Cerebellar nuclear complex (tissue), 1 donor: ENCODE measurements around the gene CDKN3.
"Not testable (repeated sequence)": the region's sequence is repeated elsewhere in the genome, so short reads cannot be mapped to it uniquely, and the experiment has no call there.

ENCODE experiments used
- DNase-seq, 2 experiments: peaks; one replicate each; lab custom pipeline; 2025; lab: John Stamatoyannopoulos, UW

Gene CDKN3

DNA sequence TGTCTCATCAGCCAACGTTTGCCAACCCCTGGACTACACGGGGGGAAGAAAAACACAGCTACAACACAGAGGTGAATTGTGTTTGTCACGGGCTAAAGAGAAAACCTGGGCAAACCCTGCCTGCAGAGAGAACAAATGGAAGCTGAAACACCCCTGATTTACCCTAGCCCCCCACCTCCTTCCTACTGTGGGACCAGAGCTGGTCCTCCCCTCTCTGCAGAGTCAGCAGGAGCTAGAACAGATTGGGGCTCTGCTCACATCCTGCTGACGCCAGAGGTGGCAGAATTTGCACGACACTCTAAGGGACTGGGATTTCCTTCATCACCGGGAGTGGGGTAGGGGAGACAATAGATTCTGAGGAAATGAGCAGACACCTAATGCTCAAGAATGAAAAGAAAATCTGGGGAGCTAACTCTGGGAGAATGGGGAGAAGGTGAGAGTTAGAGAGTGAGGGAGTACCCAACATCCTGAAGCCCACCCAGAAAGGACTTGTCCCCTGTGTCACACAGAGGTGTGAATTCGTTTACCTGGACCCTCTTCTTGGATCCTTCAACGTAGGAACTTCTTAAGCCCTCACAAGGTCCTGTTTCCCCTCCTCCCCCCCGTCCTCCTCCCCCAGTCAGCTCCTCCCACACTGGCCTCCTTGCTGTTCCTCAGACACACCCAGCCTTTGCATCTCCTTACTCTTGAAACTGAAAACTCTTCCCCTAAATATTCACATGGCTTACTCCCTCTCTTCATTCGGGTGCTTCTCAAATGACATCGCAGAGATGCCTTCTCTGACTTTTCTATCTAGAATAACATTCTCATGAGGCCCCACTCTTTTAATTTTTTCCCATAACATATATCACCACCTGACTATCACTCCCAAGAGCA lies 26.2 kb upstream of the CDKN3 start:
- DNase-seq, result no peak

DNA sequence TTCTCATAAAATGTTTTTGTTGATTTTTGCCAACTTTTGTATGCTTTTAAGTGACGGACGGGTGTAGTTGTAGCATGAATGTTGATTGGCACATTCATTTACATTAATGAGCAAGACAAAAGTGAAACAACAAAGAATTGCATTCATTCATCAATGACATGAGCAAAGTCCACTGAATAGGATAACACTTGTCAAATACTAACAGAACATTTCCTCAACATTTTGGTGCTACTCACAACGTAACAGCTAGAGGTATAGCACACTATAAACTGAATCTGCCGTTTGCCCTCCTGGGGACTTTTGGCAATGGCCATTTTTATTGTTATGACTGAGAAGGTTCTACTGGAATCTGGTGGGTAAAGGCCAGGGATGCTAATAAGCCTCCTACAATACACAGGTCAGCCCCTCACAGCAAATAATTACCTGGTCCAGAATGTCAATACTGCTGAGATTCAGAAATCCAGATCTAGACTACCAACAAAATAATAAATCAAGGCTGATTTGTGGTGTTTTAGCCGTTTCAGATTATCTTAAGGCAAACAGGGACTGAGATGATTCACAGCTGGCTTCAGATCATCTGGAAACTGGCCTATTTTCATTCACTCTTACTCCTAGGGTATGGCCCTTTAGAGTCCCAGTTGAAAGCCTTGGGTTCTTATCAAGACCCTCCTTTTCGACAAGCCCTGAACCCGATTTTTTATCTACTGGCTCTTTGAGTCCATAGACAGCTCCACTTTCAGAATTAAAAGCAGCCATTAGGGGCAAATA lies 22.5 kb upstream of the CDKN3 start:
- DNase-seq, result no peak

DNA sequence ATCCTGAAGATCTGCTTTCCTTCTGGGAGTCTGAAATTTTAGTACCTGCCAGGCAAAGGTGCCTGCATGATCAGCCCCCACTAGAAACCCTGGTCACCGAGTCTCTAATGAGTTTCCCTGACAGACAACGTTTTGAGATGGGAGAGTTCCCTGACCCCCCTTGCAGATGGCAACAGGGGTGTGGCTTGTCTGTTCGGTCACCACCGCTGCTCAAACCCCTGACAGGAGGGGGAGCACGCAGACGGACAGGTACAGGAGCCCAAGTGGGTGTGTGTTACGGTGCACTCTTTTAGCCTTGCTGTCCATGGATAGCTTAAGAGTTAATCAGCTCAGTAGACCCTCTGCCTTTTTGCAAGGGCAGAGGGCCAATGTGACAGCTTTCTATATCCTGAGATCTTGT lies 19.3 kb upstream of the CDKN3 start:
- DNase-seq, result no peak

DNA sequence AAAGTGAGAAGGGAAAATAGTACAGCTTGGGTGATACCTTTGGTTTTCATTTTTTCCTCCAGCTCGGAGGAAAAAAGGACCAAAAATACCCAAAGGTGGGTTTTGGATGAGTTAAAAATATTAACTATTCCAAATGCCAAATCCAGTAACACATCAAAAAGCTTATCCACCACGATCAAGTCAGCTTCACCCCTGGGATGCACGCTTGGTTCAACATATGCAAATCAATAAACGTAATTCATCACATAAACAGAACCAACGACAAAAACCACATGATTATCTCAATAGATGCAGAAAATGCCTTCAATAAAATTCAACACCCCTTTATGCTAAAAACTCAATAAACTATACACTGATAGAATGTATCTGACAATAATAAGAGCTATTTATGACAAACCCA lies 17.9 kb upstream of the CDKN3 start:
- DNase-seq, result not testable (repeated sequence)

DNA sequence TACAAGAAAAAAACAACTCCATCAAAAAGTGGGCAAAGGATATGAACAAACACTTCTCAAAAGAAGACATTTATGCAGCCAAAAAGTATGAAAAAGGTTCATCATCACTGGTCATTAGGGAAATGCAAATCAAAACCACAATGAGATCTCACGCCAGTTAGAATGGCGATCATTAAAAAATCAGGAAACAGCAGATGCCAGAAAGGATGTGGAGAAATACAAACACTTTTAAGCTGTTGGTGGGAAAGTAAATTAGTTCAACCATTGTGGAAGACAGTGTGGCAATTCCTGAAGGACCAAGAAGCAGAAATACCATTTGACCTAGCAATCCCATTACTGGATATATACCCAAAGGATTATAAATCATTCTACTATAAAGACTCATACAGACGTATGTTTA lies 16.2 kb upstream of the CDKN3 start:
- DNase-seq, result not testable (repeated sequence)

DNA sequence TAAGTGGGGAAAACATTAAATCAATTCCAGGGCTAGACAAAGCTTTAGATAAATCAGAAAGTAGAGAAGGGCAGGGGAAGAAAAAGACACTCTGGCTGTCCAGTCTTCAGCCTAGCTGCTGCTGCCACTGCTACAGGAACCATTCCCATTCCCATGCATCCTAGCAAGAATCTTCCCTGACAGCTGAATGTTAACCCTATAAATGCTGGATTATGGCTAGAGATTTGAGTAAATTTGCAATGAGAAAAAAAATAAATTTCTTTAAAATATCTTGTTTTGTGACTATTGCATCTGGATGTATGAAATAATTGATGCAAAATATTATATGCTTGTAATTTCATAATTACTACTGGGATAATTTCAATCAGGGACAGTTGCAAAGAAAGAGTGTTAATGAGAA lies 15.0 kb upstream of the CDKN3 start:
- DNase-seq, result no peak

DNA sequence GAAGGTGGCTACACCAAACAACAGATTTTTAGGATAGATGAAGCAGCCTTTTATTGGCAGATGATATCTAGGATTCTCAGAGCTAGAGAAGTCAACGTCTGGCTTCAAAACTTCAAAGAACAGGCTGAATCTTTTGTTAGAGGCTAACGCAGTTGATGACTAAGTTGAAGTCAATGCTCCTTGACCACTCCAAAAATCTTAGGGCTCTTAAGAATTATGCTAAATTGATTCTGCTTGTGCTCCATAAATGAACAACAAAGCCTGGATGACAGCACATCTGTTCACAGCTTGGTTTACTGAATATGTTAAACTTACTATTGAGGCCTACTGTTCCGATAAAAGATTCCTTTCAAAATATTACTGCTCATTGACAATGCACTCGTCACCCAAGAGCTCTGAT lies 13.0 kb upstream of the CDKN3 start:
- DNase-seq, result no peak

DNA sequence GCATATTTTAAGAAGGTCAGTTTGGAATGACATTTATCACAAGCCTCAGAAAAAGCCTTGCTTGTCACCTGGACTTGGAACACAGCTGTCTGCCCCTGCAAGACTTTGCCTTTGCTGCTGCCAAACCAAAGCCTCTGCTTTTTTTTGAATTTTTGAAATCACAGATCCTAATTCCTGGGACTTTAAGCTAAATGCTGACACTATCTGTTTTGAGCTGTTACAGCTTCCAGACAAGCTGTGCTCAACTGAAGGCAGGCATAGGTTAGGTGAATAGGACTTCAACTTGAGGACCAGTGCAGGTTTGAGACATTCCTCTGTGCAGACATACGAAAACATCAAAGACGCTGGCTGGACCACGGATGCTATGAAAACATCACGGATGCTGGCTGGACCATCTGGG lies 11.3 kb upstream of the CDKN3 start:
- DNase-seq, result no peak

DNA sequence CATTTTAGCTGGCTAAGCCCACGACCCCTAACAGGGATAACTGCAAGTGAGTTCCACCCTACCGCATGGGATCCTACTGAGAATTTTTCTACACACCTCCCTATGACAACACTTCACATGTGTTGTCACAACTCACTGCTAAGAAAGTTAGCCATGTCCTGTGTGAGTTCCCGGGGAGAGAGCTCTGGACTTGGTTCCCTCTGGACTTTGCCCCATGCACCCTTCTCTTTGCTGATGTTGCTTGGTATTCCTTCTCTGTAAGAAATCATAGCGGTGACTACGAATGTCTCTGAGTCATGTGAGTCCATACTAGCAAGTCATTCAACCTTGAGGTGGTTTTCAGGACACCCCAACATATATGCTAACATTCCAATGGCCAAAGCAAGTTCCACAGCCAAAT lies 9.5 kb upstream of the CDKN3 start:
- no peak for DNase-seq

DNA sequence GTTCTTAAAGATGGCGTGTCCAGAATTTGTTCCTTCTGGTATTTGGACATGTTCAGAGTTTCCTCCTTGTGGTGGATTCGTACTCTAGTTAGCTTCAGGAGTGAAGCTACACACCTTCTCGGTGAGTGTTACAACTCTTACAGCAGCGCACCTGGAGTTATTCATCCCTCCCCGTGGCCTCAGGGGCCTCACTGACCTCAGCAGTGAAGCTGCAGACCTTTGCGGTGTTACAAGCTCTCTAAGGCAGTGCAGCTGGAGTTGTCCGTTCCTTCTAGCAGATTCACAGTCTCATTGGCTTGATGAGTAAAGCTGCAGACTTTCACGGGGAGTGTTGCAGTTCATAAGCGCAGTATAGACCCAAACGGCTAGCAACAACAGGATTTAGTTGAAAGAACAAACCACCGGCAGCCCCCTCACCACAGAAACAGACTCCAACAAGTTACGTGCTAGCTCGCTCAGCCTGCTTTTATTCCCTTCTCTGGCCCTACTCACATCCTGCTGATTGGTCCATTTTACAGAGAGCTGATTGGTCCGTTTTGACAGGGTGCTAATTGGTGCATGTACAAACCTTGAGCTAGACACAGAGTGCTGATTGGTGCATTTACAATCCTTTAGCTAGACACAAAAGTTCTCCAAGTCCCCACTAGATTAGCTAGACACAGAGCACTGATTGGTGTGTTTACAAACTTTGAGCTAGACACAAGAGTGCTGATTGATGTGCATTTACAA lies 4.5 kb upstream of the CDKN3 start:
- DNase-seq, result no peak

DNA sequence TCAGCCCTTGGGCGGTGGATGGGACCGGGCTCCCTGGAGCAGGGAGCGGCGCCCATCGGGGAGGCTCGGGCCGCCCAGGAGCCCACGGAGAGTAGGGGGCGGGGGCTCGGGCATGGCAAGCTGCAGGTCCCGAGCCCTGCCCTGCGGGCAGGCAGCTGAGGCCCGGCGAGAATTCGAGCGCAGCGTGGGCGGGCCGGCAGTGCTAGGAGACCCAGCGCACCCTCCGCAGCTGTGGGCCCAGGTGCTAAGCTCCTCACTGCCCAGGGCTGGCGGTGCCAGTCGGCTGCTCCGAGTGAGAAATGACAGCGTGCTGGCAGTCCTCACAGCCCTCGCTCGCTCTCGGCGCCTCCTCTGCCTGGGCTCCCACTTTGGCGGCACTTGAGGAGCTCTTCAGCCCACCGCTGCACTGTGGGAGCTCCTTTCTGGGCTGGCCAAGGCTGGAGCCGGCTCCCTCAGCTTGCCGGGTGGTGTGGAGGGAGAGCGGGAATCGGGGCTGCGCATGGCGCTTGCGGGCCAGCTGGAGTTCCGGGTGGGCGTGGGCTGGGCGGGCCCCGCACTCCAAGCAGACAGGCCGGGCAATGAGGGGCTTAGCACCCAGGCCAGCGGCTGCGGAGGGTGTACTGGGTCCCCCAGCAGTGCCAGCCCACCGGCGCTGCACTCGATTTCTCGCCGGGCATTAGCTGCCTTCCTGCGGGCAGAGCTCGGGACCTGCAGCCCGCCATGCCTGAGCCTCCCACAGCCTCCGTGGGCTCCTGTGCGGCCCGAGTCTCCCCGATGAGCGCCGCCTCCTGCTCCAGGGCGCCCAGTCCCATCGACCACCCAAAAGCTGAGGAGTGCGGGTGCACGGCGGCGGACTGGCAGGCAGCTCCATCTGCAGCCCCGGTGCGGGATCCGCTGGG lies 3.6 kb upstream of the CDKN3 start:
- DNase-seq, result not testable (repeated sequence)

DNA sequence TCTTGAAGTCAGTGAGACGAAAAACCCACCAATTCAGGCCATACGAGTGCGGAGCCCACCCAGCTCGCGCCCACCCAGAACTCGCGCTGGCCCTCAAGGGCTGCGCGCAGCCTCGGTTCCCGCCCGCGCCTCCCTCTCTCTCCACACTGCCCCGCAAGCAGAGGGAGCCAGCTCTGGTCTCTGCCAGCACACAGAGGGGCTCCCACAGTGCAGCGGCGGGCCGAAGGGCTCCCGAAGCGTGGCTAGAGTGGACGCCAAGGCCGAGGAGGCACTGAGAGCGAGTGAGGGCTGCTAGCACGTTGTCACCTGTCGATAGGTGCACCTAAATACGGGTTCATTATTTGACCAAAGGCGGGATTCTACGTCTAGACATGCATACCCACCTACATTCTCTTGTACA lies 2.2 kb upstream of the CDKN3 start:
- no peak for DNase-seq

DNA sequence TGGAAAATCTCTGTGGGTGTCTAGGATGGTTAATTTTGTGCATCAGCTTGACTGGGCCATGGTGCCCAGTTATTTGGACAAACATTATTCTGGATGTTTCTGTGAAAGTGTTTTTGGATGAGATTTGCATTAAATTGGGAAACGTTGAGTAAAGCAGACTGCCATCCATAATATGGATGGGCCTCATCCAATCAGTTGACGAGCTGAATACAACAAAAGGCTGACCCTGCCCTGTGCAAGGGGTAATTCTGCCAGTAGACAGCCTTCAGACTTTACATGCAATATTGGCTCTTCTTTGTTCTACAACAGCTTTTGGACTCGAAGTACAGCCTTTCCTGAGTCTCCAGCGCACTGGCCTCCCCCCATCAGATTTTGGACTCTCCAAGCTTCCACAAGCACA lies 1.5 kb upstream of the CDKN3 start:
- DNase-seq, result no peak

DNA sequence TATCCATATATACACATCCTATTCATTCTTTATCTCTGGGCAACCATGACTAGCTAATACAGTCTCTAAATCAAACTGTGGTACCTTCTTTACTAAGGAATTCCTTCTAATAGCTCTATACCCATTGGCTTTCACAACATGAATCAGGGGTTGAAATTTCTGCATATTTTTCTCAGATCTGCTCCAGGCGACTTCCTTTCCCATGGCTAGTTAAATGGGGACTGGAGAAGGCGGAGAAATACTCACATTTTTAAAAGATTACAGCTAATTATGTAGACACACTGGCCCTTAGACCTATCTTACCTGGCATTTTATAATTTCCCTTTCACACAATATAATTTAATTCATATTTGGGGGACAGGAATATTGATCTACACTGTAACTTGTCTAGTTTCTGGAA lies 1.1 kb upstream of the CDKN3 start:
- DNase-seq, result no peak

DNA sequence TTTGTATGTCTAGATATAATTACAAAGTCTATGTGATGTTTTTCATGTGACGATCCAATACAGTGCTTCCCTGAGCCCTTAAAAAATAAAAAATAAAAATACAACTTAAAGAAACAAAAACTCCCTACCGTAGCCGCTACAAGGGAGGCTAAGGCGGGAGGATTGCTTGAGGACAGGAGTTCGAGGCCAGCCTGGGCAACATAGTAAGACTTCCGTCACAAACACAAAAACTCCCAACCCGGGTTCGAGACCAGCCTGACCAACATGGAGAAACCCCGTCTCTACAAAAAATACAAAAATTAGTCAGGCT lies 669 bp upstream of the CDKN3 start:
- no peak for DNase-seq

DNA sequence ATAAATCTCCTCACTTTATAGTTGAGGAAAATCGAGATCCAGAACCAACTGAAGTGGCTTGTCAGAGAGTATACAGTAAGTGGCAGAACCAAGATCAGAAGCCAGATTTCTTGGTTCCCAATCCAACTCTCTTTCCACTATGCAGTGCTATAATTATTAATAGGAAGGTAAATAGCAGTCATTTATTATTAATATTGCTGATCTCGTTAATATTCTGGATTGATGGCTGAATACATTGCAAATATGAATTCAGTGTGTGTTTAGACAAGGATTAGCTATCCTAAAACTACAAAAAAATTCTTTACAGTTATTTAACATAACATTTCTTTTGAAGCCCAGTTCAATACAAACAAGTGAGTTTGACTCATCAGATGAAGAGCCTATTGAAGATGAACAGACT lies 2.8 kb downstream of the CDKN3 start:
- DNase-seq, result no peak

DNA sequence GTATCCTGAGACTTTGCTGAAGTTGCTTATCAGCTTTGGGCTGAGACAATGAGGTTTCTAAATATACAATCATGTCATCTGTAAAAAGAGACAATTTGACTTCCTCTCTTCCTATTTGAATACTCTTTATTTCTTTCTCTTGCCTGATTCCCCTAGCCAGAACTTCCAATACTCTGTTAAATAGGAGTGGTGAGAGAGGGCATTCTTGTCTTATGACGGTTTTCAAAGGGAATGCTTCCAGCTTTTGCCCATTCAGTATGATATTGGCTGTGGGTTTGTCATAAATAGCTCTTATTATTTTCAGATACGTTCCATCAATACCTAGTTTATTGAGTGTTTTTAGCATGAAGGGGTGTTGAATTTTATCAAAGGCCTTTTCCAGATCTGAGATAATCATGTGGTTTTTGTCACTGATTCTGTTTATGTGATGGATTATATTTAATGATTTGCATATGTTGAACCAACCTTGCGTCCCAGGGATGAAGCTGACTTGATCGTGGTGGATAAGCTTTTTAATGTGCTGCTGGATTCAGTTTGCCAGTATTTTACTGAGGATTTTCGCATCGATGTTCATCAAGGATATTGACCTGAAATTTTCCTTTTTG lies 6.7 kb downstream of the CDKN3 start:
- DNase-seq, result not testable (repeated sequence)

DNA sequence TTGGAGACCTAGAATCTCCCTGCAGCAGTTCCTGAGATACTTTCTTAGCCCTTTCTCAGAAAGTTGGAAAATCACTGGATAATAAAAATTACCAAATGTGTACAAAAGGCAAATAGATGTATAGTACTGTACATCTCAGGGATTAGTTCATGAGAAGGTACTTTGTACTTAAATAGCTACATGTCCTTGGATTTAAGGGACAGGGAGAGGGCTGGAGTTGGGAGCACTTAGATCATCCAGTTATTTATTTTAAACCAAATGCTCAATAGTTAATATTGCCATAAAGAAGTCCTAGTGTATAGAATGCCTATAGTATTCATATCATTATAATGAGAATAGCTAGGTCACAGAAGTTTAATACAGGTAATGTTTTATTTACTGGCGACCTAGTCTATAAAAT lies 13.4 kb downstream of the CDKN3 start:
- DNase-seq, result no peak

DNA sequence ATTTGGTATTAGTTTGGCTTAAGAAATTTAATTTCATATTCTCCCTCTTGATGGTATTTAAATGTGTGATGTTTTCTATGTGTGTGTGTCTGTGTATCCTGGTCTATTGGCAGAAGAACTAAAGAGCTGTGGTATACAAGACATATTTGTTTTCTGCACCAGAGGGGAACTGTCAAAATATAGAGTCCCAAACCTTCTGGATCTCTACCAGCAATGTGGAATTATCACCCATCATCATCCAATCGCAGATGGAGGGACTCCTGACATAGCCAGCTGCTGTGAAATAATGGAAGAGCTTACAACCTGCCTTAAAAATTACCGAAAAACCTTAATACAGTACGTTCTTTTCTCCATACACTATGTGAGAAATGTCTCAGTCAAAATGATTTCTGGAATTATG lies 14.6 kb downstream of the CDKN3 start:
- no peak for DNase-seq

DNA sequence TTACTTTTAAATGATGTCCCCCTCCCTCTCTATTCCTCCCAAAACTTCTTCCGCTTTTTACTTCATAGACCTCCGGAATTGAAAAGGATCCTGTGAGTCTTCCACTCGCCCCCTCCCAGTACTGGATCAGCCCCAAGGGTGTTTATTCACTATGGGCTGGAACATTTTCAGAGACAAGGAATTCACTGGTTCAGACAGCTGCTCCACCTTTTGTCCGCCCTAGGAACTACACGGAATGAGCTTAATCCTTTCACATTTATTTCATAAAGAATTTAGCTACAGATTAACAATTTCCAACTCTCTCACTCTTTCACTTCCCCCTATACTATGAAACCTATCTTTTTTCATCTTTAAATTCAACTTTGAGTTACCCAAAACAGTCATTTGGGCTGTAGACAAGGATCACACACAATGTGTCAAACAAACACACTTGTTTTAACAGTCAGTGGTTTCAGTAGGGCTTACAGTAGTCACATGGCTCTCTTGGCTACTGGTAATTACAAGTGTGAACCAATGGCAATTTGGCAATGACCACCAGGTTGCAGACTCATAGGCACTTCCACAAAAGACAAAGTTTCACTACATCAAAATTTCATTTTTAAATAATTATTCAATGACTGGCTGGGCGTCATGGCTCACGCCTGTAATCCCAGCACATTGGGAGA lies 23.8 kb downstream of the CDKN3 start:
- DNase-seq, result no peak

DNA sequence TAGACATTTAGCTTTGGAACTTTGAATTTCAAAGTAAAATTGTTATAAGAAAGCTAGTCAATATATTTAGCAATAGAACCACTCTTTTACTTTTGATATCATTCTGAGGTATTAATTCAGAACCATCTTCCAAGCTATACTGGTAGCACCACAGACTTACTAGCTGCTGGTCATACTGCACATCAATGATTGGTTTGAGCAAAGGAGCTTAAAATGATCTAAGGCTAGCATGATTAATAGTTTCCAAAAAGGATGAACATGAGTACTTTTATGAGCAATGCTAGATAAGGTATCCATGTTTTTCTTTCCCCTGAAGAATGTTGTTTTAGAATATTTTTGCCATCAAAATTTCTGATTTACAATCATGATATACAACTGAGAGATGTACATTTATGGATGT lies 27.2 kb downstream of the CDKN3 start:
- no peak for DNase-seq
